Measurements from ENCODE around the gene DAG1.

DNA sequence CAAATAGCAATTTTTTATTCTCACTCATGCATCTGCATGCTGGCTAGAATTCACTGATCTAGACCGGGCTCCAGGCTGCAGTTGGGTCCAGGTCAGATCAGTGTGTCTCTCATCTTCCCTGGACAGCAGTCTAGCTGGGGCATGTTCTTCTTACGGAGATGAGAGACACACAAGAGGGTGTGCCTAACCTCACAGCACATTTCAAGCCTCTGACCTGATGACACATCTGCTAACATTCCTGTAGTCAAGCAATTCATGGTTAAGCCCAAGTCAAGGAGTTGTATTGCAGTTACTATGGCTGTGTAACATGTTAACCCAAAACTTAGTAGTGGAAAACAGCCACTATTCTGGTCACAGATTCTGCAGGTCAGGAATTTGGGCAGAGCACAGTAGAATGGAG, 97.3 kb downstream of the DAG1 start:
- TF ChIP-seq POLR2A (IDR thresholded peaks at IDR 0.05) (no peak), POLR2AphosphoS5 (IDR thresholded peaks at IDR 0.05) (no peak)
- TF ChIP-seq, protein P1, sequence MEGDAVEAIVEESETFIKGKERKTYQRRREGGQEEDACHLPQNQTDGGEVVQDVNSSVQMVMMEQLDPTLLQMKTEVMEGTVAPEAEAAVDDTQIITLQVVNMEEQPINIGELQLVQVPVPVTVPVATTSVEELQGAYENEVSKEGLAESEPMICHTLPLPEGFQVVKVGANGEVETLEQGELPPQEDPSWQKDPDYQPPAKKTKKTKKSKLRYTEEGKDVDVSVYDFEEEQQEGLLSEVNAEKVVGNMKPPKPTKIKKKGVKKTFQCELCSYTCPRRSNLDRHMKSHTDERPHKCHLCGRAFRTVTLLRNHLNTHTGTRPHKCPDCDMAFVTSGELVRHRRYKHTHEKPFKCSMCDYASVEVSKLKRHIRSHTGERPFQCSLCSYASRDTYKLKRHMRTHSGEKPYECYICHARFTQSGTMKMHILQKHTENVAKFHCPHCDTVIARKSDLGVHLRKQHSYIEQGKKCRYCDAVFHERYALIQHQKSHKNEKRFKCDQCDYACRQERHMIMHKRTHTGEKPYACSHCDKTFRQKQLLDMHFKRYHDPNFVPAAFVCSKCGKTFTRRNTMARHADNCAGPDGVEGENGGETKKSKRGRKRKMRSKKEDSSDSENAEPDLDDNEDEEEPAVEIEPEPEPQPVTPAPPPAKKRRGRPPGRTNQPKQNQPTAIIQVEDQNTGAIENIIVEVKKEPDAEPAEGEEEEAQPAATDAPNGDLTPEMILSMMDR (IDR thresholded peaks at IDR 0.05): no peak
